ENCODE results near the gene PPP1R3C.

GRCh38 chr10:91642831-91643692, 10.2 kb upstream of the PPP1R3C start:
- no peak for TF ChIP-seq CTCF (IDR thresholded peaks at IDR 0.05; ENCODE audit: borderline replicate concordance, extremely low read depth, low read length, poor library complexity, severe bottlenecking)
- no peak for TF ChIP-seq EZH2 (IDR thresholded peaks at IDR 0.05; ENCODE audit: borderline replicate concordance, low read depth, low read length, severe bottlenecking)
